ENCODE results near the gene RXFP2.
A peak's percentile ranks its signal among the peaks of the same experiment; 100 is the strongest.

RXFP2 gene

DNA sequence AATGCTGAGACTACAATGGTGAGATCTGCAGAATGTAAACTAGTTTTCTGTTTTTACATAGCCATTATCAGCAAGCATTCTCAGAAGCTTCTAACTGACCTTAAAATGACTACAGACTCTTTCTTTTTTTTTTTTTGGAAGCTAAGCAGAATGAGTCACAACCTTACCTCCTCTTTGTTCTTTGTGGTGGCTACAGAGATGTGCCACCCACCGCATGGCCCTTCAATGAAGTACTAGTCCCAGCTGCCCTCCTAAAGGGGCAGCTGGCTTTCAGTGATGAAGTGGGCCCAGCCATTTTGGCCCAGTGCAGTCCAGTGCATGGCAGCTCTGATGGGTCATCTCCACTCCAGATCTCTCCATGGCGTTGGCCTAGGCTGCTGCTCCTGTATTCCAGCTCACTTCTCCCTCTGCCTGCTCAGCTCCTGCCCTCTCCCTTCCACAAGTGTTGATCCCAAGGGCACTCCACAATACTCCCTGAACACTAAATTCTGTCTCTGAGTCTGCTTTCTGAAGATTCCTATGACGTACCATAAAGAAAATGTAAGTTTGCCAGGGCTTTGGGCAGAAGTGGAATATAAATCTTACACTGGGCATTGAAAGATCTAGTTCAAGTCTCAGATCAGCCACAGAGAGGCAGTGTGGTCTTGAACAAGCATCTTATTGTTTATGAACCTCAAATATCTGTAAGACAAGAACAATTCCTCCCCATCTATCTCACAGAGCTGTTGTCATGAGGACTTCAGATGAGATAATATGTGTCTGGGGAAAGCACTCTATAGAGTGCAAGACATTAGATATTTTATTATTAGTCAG, 85.6 kb downstream of the RXFP2 start:
- DNase-seq (ENCODE audit: low read depth in 2 of 2): no peak

DNA sequence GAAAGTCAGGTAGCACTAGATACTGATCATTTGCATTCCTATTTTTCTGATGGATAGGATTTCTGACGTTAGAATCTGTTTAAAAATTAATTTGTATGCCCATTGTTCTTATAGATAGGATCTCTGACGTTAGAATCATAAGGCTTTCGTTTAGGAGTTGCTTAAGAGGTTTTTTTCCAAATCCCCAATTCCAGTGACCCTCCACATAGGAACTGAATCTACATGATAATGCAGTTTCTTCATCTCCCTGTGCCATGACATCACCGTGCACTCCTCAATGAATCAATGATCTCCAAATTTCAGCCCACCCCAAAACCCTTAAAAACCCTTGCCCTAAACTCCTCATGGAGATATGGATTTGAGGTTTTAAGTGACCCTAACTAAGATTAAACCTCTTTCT, 87.2 kb downstream of the RXFP2 start:
- DNase-seq (ENCODE audit: low read depth in 2 of 2): no peak

DNA sequence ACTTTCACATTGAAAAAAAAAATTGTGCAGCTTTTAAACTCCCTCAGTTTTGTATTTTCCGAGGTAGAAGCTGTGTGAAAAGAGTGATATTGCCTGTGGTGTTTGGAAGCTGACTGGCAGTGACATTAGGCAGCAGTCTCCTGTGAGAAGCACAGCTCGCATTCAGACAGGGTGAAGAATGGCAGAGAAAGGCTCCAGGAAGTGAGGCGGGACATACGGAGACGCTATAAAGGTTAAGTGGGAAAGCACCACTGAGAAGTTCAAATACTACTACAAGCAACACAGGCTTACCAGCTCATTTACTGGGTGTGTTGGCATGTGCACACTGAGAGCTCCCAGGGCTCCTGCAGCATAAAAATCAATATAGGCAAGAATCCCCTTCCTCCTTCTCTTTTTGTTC, 88.4 kb downstream of the RXFP2 start:
- no peak for DNase-seq (ENCODE audit: low read depth in 2 of 2)

DNA sequence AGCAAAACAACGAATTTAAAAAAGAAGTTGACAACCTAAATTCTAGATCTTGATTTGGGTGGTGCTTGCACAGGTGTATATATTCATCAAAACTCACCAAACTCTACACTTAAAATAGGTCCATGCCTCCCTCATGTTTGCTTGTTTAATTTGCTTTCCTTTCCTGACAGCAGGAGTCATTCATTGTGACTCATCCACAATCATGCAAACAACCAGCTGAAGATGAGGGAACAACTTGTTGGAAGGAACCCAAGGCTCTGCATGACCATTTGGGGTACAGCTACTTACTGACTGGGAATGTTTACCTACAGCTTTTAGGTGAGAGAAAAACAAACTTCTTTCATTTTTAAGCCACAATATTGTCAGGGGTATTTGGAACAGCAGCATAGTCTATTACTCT, 96.6 kb downstream of the RXFP2 start:
- DNase-seq (ENCODE audit: low read depth in 2 of 2): no peak

DNA sequence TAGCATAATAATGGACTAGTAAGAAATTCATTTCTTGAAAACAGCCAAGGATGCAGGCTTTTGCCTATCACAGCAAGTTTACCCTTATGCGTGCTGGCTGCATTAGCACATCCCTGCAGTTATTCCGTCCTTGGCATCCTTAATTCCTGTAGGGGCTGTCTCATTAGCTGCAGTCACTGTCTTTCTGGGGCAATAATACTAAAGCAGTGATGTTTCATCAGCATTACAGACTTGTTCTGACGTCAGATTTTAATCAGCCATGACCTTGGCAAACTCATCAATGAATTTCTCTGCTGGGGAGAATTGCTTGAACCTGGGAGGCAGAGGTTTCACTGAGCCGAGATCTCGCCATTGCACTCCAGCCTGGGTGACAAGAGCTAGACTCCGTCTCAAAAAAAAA, 103.7 kb downstream of the RXFP2 start:
- no peak for DNase-seq (ENCODE audit: low read depth in 2 of 2)

DNA sequence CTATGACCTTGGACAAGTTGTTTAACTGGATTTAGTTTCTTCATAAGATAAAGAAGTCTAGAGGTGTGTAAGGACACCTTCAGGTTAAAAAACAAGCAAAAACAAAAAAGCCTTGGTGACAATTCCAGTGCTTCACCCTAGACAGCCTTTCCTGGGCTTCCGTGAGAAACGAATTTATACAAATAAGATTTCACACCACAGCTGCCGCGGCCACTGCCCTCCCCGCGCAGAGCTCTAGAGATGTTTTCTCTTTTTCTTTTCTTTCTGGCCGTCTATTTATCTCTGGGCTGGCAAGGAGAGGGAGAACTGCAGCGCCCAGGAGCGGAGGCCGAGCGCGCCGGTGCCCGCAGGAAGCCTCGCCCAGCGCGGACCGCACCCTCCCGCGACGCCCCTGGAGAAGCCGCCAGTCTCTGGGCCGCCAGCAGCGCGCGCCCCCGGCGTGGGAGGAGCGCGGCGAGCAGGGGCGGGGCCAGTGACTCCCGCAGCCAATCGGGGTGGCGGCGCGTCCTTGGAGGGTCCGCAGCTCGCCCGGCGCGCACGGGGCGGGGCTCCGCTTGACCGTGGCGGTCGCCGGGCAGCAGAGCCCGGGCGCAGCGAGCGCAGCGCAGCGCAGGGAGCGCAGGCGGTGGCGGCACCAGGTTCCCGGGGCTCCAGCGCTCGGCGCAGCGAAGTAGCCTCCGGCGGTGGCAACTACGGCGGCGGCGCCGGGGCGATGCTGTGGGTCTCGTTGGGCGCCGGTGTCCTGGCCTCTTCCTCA, 107.0 kb downstream of the RXFP2 start:
- peak; percentile 4 to 57 for DNase-seq (ENCODE audit: low read depth in 2 of 2)

DNA sequence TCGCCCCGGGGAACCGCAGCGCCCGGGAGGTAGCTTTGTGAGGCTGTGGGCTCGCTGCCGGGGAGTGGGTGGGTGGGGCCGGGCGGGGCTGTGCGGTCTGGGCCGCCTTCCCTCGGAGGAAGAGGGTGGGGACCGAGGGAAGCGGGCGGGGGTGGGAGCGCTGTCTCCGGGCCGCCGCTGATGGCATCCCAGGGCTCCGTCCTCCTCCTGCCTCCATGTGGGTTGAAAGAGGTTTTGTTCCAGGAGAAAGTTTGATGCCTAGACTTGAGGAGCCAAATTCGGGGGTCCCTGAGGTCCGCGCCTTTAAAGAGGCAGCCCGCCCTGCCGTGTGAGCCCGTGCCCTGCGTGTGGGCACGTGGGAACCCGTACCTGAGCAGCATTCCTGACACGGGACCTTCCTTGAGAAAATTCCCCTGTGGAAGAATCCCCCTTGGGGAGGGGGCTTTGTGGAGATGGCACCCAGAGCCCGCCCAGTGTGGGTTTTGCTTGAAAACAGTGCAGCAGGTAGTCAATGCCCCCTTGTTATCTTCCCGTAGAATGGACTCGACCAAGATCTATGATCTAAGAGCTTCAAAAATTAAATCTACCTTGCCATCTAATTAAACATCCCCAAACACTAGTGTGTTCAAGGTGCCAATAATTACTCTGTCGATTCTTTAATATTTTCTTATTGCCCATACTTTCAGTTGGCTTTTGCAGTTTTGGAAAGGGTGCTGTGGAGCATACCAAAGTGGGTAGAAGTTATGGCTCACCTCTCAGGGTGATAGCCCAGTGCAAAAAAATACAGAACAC, 107.8 kb downstream of the RXFP2 start:
- DNase-seq (ENCODE audit: low read depth in 2 of 2): no peak

DNA sequence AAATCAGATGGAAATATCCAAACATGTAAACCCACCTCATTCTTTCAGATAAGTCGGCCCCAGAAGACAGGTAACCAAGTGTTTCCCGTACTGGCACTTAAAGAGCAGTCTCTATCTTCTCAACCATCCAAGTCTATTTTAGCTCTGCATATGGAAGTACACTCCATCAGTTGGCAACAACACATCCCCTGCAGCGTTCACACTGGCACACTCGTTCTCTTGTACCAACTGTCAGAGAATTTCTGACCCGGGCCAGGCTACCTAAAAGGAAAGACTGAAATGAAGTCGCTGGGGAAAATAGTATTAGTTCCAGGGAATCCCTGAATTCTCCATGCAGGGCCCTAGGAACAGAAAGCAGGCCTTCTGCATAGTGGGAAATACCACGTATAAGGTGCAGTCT, 109.3 kb downstream of the RXFP2 start:
- DNase-seq (ENCODE audit: low read depth in 2 of 2): no peak

DNA sequence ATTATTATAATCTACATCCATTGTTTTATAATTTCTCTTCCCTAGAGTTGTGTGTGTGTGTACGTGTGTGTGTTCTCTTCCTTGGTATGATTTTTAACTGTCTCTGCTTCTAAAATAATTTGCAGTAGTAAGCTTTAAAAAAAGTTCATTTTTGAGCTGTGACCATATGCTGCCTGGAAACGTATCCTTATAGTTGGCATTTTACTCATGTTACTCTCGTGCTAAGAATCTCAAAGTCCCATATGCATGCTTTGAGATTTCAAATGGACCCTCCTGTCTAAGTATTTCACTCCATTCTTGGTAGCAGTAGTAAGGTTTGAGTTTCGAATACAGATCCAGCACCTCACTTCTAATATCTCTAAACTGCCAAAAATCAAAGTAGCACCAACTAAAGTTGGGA, 109.9 kb downstream of the RXFP2 start:
- no peak for DNase-seq (ENCODE audit: low read depth in 2 of 2)

DNA sequence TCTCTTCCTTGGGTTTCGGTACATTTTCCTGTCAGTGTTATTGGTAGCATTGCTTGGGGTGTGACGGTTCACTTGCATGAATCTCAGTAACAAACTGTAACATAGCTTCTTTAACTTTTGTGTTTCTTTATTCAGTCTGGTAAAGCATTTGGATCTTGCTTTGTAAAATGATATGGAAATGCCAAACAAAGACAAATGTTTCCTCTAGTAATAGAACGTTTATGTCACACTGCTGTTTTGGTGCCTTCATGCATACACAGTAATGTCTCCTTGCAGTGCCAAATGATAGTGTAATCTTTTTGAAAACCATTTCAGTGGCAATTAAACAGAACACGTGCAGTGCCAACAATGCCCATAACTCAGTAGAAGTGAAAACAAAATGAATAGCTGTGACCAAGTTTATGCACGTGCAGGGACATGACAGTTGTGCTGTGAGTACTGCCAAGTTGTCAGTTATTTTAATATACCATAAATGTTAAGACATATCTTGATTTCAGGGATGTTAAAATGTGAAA, 110.8 kb downstream of the RXFP2 start:
- DNase-seq (ENCODE audit: low read depth in 2 of 2): no peak

DNA sequence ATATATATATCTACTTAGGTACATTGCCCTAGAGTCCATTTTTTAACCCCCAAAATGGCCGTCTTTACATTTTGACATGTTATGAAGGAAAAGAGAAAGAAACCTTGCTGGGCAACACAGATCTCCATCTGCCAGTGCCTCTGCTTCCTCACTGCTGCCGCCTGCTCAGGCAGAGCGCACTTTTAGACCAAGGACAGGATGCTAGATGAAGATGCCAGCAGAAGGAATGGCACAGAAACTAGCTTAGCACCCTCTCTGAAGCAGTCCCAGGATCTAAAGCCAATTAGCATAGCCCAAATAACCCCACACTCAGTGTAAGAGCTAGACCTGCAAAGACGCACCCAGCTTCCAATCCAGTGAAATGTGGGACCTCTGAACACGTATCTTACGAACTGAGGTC, 111.9 kb downstream of the RXFP2 start:
- DNase-seq (ENCODE audit: low read depth in 2 of 2): no peak

Measured in stimulated activated CD4-positive, alpha-beta T cell treated with anti-CD3 and anti-CD28 coated beads, Interleukin-15, amount 100 ng/mL, for 48 hours (primary cell).